Measurements from ENCODE around the gene HSPA1A. TPM values are rescaled to one million over a fixed set of nuclear protein-coding genes. Genes with fewer than 3 reads are reported as not detected.
"Not testable (repeated sequence)": the region's sequence is repeated elsewhere in the genome, so short reads cannot be mapped to it uniquely, and the experiment has no call there.

HSPA1A gene
- polyA plus RNA-seq, 1 experiment = 46.6 TPM

GRCh38 chr6:31861150-31861549 lies 45.8 kb downstream of the HSPA1A start:
- Histone ChIP-seq H3K9me3 (ENCODE audit: control insufficient read depth, insufficient read depth, low read length) (no peaks in the 10 kb centered on the region; the same call in 1 of the 2 replicates), H3K27ac (ENCODE audit: low read depth, low read length) (no peak overlapping the region), H3K27me3 (ENCODE audit: control insufficient read depth, insufficient read depth, low read length) (no peaks in the 10 kb centered on the region), H3K4me3 (ENCODE audit: low read depth, low read length) (no peak overlapping the region)
- DNase-seq (ENCODE audit: low read depth, low spot score) = no peak
- ChIA-PET CTCF (no interaction called here), POLR2A (no interaction called here)
- no peak for TF ChIP-seq CTCF (IDR thresholded peaks at IDR 0.05; ENCODE audit: low read depth, low read length)

- H3K27me3 ChIP-seq (ENCODE audit: control insufficient read depth, insufficient read depth, low read length) = no peaks in the 10 kb centered on the region
- POLR2A ChIA-PET = interaction anchor here (1.1 to 2.0 kb wide), 2 partner anchors 25 to 34 kb away, joined by 8 to 15 read pairs; partner anchors contain the start of gene HSPA1B
Observed at GRCh38 chr6:31861919-31862343, 46.6 kb downstream of the HSPA1A start.

GRCh38 chr6:31862344-31863235 lies 47.2 kb downstream of the HSPA1A start, which contains the start of gene NEU1:
TSS of gene NEU1 (minus strand) at chr6:31862821. CDS start at chr6:31862776, 45 bp downstream.
- CTCF ChIA-PET = interaction anchor here (1.3 kb wide), 1 partner anchor 90 kb away, joined by 5 read pairs; no protein-coding TSS in a partner anchor
- no peak for TF ChIP-seq CTCF (IDR thresholded peaks at IDR 0.05; ENCODE audit: low read depth, low read length)
- Histone ChIP-seq H3K27me3 (ENCODE audit: control insufficient read depth, insufficient read depth, low read length) (no peaks in the 10 kb centered on the region), H3K4me3 (ENCODE audit: low read depth, low read length) (peak within 1 kb of the TSS; percentile 92), H3K27ac (ENCODE audit: low read depth, low read length) (peak within 1 kb of the TSS; percentile 78), H3K9me3 (ENCODE audit: control insufficient read depth, insufficient read depth, low read length) (no peaks in the 10 kb centered on the region; the same call in 1 of the 2 replicates)
- POLR2A ChIA-PET = interaction anchor here (0.6 to 2.0 kb wide), 14 partner anchors 12 to 198 kb away, joined by 3 to 15 read pairs (median 4); partner anchors contain the start of genes GPANK1, HSPA1B, LSM2 and ZBTB12
- DNase-seq (ENCODE audit: low read depth, low spot score) = peak; percentile 100

More at GRCh38 chr6:31861919-31862343, 46.6 kb downstream of the HSPA1A start:
- peak overlapping the region; percentile 92 for H3K4me3 ChIP-seq (ENCODE audit: low read depth, low read length)
- CTCF ChIA-PET = no interaction called here
- H3K9me3 ChIP-seq (ENCODE audit: control insufficient read depth, insufficient read depth, low read length) = no peaks in the 10 kb centered on the region; the same call in 1 of the 2 replicates
- TF ChIP-seq CTCF (IDR thresholded peaks at IDR 0.05; ENCODE audit: low read depth, low read length) = no peak
- DNase-seq (ENCODE audit: low read depth, low spot score) = no peak
- H3K27ac ChIP-seq (ENCODE audit: low read depth, low read length) = no peak overlapping the region

- ChIA-PET CTCF (interaction anchor here (0.6 to 1.3 kb wide), 5 partner anchors 25 to 221 kb away, joined by 3 to 6 read pairs (median 4); no protein-coding TSS in a partner anchor), POLR2A (interaction anchor here (0.5 to 2.0 kb wide), 6 partner anchors 17 to 161 kb away, joined by 3 to 15 read pairs (median 4); partner anchors contain the start of genes ABHD16A and HSPA1B)
- Histone ChIP-seq H3K27ac (ENCODE audit: low read depth, low read length) (peak overlapping the region; percentile 62), H3K4me3 (ENCODE audit: low read depth, low read length) (peak overlapping the region; percentile 79)
- H3K27me3 ChIP-seq (ENCODE audit: control insufficient read depth, insufficient read depth, low read length); H3K9me3 ChIP-seq (ENCODE audit: control insufficient read depth, insufficient read depth, low read length); DNase-seq (ENCODE audit: low read depth, low spot score): not testable (repeated sequence)
Observed at GRCh38 chr6:31864123-31864562, 48.8 kb downstream of the HSPA1A start.

GRCh38 chr6:31864818-31865204 lies 49.5 kb downstream of the HSPA1A start:
- no peaks in the 10 kb centered on the region for H3K27me3 ChIP-seq (ENCODE audit: control insufficient read depth, insufficient read depth, low read length)
- H3K27ac ChIP-seq (ENCODE audit: low read depth, low read length) = no peak overlapping the region
- H3K4me3 ChIP-seq (ENCODE audit: low read depth, low read length) = no peak overlapping the region
- CTCF ChIA-PET = interaction anchor here (1.1 kb wide), 1 partner anchor 24 kb away, joined by 6 read pairs; no protein-coding TSS in a partner anchor
- no peak for TF ChIP-seq CTCF (IDR thresholded peaks at IDR 0.05; ENCODE audit: low read depth, low read length)
- POLR2A ChIA-PET = no interaction called here
- DNase-seq (ENCODE audit: low read depth, low spot score) = no peak
- no peaks in the 10 kb centered on the region; the same call in 1 of the 2 replicates for H3K9me3 ChIP-seq (ENCODE audit: control insufficient read depth, insufficient read depth, low read length)

Data from AG04450 (cell line).